GM10266 (cell line): Measurements from ENCODE around the gene GPAT3.
A peak's percentile ranks its signal among the peaks of the same experiment; 100 is the strongest.

Experiments used
- DNase-seq: peaks from one replicate; pipeline ENCODE4 v3.0.0; 2012; ENCODE audit errors: extremely low spot score
- TF ChIP-seq, protein P1 (sequence below): IDR thresholded peaks from 2 replicates; pipeline ENCODE4 v1.5.1; 2012; ENCODE audit warnings: mild to moderate bottlenecking, low read depth; ENCODE audit not compliant: control insufficient read depth, insufficient read depth; ENCODE audit errors: missing control alignments

The GPAT3 gene

DNA sequence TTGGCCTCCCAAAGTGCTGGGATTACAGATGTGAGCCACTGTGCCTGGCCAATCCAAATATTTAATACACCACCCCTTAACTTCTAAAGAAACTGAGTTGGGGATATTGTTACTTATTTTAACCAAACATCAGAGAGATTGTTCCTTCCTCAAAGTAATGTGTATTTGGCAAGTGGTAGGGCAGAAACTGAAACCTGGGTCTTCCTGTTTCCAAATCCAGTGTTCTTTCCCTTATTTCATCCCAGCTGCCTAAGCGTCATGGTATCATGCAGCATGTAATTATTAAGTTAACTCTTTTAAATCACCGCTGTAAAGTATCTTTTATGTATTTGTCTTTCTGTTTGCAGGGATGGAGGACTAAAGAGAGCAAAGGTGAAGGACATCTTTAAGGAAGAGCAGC is 68.4 kb downstream of the GPAT3 start:
- DNase-seq, result no peak
- TF ChIP-seq, protein P1, sequence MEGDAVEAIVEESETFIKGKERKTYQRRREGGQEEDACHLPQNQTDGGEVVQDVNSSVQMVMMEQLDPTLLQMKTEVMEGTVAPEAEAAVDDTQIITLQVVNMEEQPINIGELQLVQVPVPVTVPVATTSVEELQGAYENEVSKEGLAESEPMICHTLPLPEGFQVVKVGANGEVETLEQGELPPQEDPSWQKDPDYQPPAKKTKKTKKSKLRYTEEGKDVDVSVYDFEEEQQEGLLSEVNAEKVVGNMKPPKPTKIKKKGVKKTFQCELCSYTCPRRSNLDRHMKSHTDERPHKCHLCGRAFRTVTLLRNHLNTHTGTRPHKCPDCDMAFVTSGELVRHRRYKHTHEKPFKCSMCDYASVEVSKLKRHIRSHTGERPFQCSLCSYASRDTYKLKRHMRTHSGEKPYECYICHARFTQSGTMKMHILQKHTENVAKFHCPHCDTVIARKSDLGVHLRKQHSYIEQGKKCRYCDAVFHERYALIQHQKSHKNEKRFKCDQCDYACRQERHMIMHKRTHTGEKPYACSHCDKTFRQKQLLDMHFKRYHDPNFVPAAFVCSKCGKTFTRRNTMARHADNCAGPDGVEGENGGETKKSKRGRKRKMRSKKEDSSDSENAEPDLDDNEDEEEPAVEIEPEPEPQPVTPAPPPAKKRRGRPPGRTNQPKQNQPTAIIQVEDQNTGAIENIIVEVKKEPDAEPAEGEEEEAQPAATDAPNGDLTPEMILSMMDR, result no peak

- TF ChIP-seq, protein P1, result no peak
- DNase-seq, result no peak
Observed at GRCh38 chr4:83605210-83605609, 69.3 kb downstream of the GPAT3 start.

DNA sequence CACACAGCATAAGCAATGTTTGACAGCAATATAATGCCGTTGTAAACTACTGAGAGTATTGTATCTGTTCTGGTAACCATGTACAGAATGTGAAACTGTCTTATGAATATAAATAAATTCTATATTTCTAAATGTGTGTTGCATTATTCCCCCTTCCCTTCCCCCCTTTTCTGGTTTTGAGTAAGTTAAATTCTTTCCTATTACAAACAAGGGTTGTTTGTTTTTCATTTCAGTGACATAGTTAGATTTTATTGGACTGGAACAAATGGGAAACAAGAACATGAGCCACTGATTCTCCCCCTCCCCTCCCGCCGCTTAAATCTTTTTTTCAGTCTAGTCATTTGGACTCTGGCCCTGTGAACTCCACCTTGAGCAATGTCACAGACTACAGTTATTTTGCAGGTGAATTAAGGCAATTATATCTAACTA is 69.8 kb downstream of the GPAT3 start:
- peak; percentile 13 for DNase-seq
- TF ChIP-seq, protein P1, result no peak

- TF ChIP-seq, protein P1, result no peak
Observed at GRCh38 chr4:83606460-83606859, 70.6 kb downstream of the GPAT3 start.

DNA sequence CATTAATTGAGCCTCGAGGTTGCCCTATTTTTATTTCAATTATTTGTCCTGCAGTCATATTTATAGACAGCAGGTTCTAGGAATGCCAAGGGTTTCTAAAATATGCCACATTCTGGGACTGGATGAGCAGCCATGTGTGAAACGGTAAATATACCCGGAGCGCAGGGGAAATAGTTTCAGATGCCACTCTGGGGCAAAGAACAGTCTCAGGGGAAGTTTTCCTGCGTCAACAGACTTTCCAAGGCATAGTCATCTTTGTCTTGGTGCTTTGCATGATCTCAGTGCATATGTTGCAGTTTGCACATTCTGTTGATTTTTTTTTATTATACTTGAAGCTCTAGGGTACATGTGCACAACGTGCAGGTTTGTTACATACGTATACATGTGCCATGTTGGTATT is 71.0 kb downstream of the GPAT3 start:
- TF ChIP-seq, protein P1, result no peak
- DNase-seq, result no peak

More at GRCh38 chr4:83606460-83606859, 70.6 kb downstream of the GPAT3 start:
- DNase-seq, result no peak

GRCh38 chr4:83609365-83609764 is 73.5 kb downstream of the GPAT3 start:
- TF ChIP-seq, protein P1, result no peak
- DNase-seq, result no peak

GRCh38 chr4:83610729-83611128 is 74.8 kb downstream of the GPAT3 start:
- no peak for DNase-seq
- TF ChIP-seq, protein P1, result no peak
